ENCODE results near the gene IL21R.

- TF ChIP-seq TAF1 (IDR thresholded peaks at IDR 0.05; ENCODE audit: borderline replicate concordance, insufficient read depth, low read length) (no peak), SIN3A (IDR thresholded peaks at IDR 0.05; ENCODE audit: borderline replicate concordance, insufficient read depth, low read length) (no peak), POLR2AphosphoS5 (IDR thresholded peaks at IDR 0.05; ENCODE audit: low read depth, low read length) (no peak)
These were observed 58.2 kb downstream of the IL21R start for GRCh38 chr16:27460213-27460612.

All from PFSK-1 (cell line).